GM13977 (cell line): ENCODE results near the gene CDK10.

Experiments used
- DNase-seq: peaks from one replicate; pipeline ENCODE4 v3.0.0; 2012; ENCODE audit warnings: low spot score
- in situ Hi-C: fragments of 300-500 bp; cut with MboI; formaldehyde crosslinking; loops from one replicate; pipeline ENCODE4 v1.12.0; 2022; ENCODE audit warnings: low sequenced_read_pairs, low pct_unique_long_range_greater_than_20kb, mixed read lengths, inconsistent platforms; ENCODE audit not compliant: unreplicated experiment
- TF ChIP-seq, protein P1 (sequence below): IDR thresholded peaks from 2 replicates; pipeline ENCODE4 v1.5.1; 2012; ENCODE audit warnings: mild to moderate bottlenecking, control low read depth; ENCODE audit not compliant: insufficient read depth; ENCODE audit errors: extremely low read depth, missing control alignments

Gene CDK10

DNA sequence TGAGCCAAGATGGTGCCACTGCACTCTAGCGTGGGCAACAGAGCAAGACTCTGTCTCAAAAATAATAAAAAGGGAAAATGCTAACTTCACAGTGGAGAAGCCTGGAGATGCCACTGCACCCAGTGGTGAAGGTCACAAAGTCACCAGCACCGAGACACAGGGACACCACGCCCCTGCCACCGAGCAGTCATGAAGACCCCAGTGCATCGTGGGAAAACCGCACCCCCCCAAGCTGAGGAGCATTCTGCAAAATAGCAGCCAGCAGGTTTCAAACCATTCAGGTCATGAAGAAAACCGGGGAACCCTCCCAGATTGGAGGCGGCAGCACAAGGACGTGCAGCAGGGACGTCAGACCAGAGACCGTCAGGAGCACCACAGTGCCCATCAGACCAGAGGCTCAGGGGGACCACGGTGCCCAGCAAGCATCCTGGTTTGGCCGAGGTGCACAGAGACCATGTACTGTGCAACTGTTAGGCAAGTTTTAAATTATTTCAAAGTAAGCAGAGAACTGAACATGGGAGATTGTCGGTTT is 42.7 kb upstream of the CDK10 start:
- no peak for DNase-seq
- TF ChIP-seq, protein P1, sequence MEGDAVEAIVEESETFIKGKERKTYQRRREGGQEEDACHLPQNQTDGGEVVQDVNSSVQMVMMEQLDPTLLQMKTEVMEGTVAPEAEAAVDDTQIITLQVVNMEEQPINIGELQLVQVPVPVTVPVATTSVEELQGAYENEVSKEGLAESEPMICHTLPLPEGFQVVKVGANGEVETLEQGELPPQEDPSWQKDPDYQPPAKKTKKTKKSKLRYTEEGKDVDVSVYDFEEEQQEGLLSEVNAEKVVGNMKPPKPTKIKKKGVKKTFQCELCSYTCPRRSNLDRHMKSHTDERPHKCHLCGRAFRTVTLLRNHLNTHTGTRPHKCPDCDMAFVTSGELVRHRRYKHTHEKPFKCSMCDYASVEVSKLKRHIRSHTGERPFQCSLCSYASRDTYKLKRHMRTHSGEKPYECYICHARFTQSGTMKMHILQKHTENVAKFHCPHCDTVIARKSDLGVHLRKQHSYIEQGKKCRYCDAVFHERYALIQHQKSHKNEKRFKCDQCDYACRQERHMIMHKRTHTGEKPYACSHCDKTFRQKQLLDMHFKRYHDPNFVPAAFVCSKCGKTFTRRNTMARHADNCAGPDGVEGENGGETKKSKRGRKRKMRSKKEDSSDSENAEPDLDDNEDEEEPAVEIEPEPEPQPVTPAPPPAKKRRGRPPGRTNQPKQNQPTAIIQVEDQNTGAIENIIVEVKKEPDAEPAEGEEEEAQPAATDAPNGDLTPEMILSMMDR, result no peak
- in situ Hi-C loops, result no loop called here

DNA sequence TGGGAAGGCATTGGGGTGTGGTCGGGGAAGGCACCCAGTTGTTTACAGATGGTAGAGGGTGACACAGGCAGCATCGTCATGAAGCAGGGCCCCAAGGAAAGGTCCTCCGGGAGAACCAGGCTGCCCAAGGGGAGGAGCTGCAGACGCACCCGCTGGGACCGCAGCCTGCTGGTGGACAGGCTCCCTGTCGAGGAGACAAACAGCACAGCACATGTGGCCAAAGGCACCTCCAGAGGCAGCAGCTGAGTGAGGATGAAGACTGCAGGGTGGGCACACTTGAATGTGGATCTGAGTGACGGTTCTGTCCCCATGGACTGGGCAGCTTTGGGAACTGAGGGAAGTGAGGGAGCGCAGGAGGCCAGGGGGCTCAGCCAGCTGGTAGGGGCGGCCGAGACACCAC is 41.4 kb upstream of the CDK10 start:
- TF ChIP-seq, protein P1, result no peak
- in situ Hi-C loops, result no loop called here
- DNase-seq, result no peak

DNA sequence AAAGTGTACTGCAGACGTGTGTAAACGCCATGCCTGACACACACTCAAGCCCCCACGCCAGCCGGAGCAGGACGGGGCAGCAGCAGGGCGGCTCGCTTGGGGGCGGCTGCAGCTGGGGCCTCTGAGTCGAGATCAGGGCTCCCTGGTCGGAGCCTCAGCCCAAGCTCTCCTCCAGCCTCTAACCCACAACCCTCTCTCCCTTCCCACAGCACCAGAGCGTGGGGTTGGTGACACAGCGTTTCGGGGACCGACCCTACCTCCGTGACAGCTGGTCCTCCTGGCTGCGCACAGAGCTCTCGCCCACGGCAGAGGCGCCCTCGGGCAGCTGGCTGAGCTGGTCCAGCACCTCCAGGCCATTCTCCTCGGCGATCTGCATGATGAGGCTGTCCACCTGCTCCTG is 40.2 kb upstream of the CDK10 start:
- DNase-seq, result no peak
- in situ Hi-C loops, result no loop called here
- TF ChIP-seq, protein P1, result no peak

DNA sequence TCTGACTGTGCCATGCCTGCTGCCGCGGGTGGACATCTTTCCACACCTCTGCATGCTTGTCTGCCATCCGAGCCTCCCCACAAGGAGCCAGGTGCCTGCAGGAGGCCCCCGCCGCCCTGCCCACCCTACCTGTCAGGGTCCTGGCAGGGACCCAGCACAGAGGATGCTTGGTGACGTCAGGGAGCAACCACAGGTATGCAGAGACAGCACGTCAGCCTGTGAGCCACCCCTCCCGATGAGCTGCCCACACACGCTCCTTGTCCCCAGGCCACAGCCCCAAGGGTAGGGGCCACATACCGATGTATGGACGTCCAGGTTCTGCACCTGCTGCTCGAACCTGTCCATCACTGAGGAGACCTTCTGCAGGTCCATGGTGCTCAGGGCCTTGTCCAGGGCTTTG is 39.6 kb upstream of the CDK10 start:
- no peak for DNase-seq
- TF ChIP-seq, protein P1, result no peak
- in situ Hi-C loops, result no loop called here

DNA sequence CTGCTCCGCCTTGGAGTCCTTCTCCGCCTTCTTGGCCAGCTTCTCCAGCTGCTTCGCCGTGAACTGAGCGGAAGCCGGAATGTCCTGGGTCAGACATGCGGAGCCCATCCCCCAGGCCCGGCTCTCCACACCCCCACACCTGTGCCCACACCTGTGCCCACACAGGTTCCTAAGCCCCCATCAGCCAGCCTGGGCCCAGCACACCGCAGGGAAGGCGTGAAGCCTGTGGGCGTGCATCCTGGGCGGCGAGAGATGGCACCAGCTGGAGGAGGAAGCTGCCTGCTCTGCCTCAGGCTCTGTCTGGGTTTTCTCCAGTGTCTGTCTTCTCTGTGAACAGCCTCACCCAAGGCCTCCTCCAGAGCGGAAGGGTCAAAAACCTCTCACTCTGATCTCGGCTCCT is 34.9 kb upstream of the CDK10 start:
- in situ Hi-C loops, result no loop called here
- DNase-seq, result no peak

DNA sequence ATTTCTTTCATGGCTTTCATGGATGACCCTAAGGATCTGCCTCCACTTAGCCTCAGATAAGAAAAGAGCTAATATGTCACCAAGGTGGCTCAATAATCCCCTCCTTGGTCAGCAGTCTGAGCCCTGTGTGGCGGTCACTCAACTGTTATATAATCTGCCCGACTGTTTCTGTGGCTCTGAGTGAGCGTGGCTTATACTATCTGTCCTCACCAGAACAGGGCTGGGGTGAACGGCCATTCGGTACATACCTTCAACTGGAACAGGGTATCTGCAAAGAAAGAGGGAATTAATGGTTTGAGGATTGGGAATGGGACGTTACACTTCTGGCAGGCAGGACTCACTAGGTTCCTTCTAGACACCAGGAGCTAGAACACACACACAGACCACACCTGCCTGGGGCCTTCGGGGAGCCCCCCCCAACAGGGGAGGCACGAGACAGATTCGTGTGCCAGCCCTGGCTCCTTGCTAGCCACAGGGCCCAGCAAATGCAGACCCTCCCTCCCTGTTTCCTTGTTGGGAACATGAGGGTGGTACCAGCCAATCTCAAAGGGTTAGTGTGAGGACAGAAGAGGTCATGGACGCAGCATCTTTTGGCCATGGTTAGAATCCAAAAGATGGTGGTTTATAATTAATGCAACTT is 32.7 kb upstream of the CDK10 start:
- TF ChIP-seq, protein P1, result no peak
- DNase-seq, result no peak
- in situ Hi-C loops, result no loop called here

More for the DNA sequence above, 34.9 kb upstream of the CDK10 start:
- TF ChIP-seq, protein P1, result no peak
